ENCODE measurements around the gene TUBGCP3. TPM values are rescaled to one million over a fixed set of nuclear protein-coding genes. Genes with fewer than 3 reads are reported as not detected.
"Not testable (repeated sequence)": the region's sequence is repeated elsewhere in the genome, so short reads cannot be mapped to it uniquely, and the experiment has no call there.

Gene TUBGCP3
- total RNA-seq, result 17.2 TPM

DNA sequence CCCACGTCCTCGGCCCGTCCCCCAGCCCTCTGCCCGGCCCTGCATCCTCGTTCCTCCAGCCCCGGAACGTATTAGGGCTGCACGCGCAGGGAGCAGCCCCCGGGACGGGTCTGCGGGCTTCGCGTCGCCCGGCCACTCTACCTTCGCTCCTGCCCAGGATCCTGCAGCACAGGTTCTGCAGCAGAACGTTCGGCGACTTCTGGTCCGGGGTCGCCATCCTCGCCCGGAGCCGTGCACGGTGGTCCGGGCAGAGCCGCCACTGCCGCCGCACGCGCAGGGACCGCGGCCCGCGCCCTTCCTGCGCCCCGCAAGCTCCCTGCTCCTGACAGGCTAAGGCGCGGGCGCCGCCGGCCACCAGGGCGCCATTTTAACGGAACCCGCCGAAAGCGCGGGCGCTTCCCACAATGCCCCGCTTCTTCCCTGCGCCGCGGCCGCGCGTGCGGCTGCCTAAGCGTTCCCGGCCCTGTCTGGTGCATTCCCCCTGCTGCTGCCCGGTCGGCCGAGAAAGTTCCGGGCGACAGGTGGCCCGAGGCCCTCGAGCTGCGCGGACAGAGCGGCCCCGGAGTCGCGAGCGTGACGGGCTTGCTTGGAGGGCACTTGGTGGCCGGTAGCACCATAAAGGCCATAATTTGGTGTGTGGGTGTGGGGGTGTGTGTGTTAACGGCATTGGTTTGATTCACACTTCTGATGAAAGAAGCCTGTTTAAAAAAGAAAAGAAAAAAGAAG, at the start of gene TUBGCP3:
TSS of gene TUBGCP3 (minus strand) at position 390 of the 726 bp plus-strand sequence. CDS start at position 217, 173 bp downstream.
- H3K27ac ChIP-seq (ENCODE audit: low read depth, low read length), result peak within 1 kb of the TSS; percentile 92
- peaks cover 0 to 3% (median 0%) of the 10 kb centered on the region in 3 donors for H3K27me3 ChIP-seq (ENCODE audit: control insufficient read depth in 3 of 3, insufficient read depth in 3 of 3, low read length in 3 of 3)
- peaks cover 15 to 18% (median 16%) of the 10 kb centered on the region in 3 donors for H3K4me1 ChIP-seq (ENCODE audit: control insufficient read depth in 3 of 3, insufficient read depth in 3 of 3, low read length in 3 of 3)
- peak within 1 kb of the TSS; percentile 78 to 94 (median 90) for H3K4me3 ChIP-seq (ENCODE audit: low read length in 3 of 3)
- H3K9ac ChIP-seq (ENCODE audit: low read depth in 1 of 3, low read length in 3 of 3), result peak within 1 kb of the TSS; percentile 87 to 97 (median 93)
- H3K9me3 ChIP-seq (ENCODE audit: control insufficient read depth in 3 of 3, low read length in 3 of 3), result no peaks in the 10 kb centered on the region
- H3K36me3 ChIP-seq (ENCODE audit: control insufficient read depth in 3 of 3, insufficient read depth in 3 of 3, low read length in 3 of 3), result no peaks in the 10 kb centered on the region

GRCh38 chr13:112637017-112637801, 49.3 kb upstream of the TUBGCP3 start:
- Histone ChIP-seq H3K4me1 (ENCODE audit: control insufficient read depth in 3 of 3, insufficient read depth in 3 of 3, low read length in 3 of 3) (peaks cover 0 to 2% (median 0%) of the 10 kb centered on the region in 3 donors), H3K27me3 (ENCODE audit: control insufficient read depth in 3 of 3, insufficient read depth in 3 of 3, low read length in 3 of 3) (peaks cover 40 to 52% (median 43%) of the 10 kb centered on the region in 3 donors), H3K9ac (ENCODE audit: low read depth in 1 of 3, low read length in 3 of 3) (no peak overlapping the region), H3K4me3 (ENCODE audit: low read length in 3 of 3) (no peak overlapping the region), H3K9me3 (ENCODE audit: control insufficient read depth in 3 of 3, low read length in 3 of 3) (no peaks in the 10 kb centered on the region), H3K27ac (ENCODE audit: low read depth, low read length) (no peak overlapping the region), H3K36me3 (ENCODE audit: control insufficient read depth in 3 of 3, insufficient read depth in 3 of 3, low read length in 3 of 3) (no peaks in the 10 kb centered on the region)

DNA sequence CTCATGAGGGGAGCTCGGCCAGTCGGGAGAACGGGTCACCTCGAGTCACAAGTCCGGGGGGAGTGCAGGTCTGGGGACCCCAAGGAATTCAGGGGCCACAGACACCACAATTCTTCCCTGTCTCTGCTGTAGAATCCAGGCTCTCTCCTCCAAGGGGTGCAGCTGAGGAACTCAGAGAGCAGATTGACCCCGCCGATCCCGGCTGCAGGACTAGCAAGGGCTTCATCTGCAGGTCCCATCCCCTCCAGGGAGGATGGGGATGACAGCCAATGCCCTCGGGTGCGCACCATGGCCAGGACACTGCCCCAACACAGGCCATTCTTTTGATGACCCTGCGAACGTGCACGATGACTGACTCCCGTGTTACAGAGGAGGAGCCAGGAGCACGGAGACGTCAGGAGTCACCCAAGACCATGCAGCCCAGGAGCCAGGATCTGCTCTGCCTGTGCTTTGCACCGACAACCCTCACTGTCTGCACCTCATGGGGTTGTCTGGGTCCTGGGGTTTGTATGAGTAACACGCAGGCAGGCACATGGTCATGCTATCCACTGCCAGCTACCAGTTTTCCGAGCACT, 48.5 kb upstream of the TUBGCP3 start:
- Histone ChIP-seq H3K27ac (ENCODE audit: low read depth, low read length) (no peak overlapping the region), H3K4me1 (ENCODE audit: control insufficient read depth in 3 of 3, insufficient read depth in 3 of 3, low read length in 3 of 3) (peaks cover 0 to 2% (median 0%) of the 10 kb centered on the region in 3 donors), H3K9me3 (ENCODE audit: control insufficient read depth in 3 of 3, low read length in 3 of 3) (no peaks in the 10 kb centered on the region), H3K4me3 (ENCODE audit: low read length in 3 of 3) (no peak overlapping the region), H3K36me3 (ENCODE audit: control insufficient read depth in 3 of 3, insufficient read depth in 3 of 3, low read length in 3 of 3) (no peaks in the 10 kb centered on the region), H3K27me3 (ENCODE audit: control insufficient read depth in 3 of 3, insufficient read depth in 3 of 3, low read length in 3 of 3) (peaks cover 40 to 52% (median 43%) of the 10 kb centered on the region in 3 donors), H3K9ac (ENCODE audit: low read depth in 1 of 3, low read length in 3 of 3) (no peak overlapping the region)

GRCh38 chr13:112635323-112635722, 47.4 kb upstream of the TUBGCP3 start:
- no peaks in the 10 kb centered on the region for H3K36me3 ChIP-seq (ENCODE audit: control insufficient read depth in 3 of 3, insufficient read depth in 3 of 3, low read length in 3 of 3)
- no peaks in the 10 kb centered on the region for H3K9me3 ChIP-seq (ENCODE audit: control insufficient read depth in 3 of 3, low read length in 3 of 3)
- no peaks in the 10 kb centered on the region for H3K4me1 ChIP-seq (ENCODE audit: control insufficient read depth in 3 of 3, insufficient read depth in 3 of 3, low read length in 3 of 3)
- H3K27me3 ChIP-seq (ENCODE audit: control insufficient read depth in 3 of 3, insufficient read depth in 3 of 3, low read length in 3 of 3), result peaks cover 40 to 52% (median 43%) of the 10 kb centered on the region in 3 donors
- no peak overlapping the region for H3K4me3 ChIP-seq (ENCODE audit: low read length in 3 of 3)
- no peak overlapping the region for H3K27ac ChIP-seq (ENCODE audit: low read depth, low read length)
- no peak overlapping the region for H3K9ac ChIP-seq (ENCODE audit: low read depth in 1 of 3, low read length in 3 of 3)

- Histone ChIP-seq H3K27me3 (ENCODE audit: control insufficient read depth in 3 of 3, insufficient read depth in 3 of 3, low read length in 3 of 3) (peaks cover 33 to 45% (median 33%) of the 10 kb centered on the region in 3 donors), H3K9me3 (ENCODE audit: control insufficient read depth in 3 of 3, low read length in 3 of 3) (no peaks in the 10 kb centered on the region), H3K4me3 (ENCODE audit: low read length in 3 of 3) (no peak overlapping the region), H3K4me1 (ENCODE audit: control insufficient read depth in 3 of 3, insufficient read depth in 3 of 3, low read length in 3 of 3) (no peaks in the 10 kb centered on the region), H3K36me3 (ENCODE audit: control insufficient read depth in 3 of 3, insufficient read depth in 3 of 3, low read length in 3 of 3) (no peaks in the 10 kb centered on the region), H3K27ac (ENCODE audit: low read depth, low read length) (no peak overlapping the region), H3K9ac (ENCODE audit: low read depth in 1 of 3, low read length in 3 of 3) (no peak overlapping the region)
Measured at GRCh38 chr13:112634102-112634501, 46.1 kb upstream of the TUBGCP3 start.

DNA sequence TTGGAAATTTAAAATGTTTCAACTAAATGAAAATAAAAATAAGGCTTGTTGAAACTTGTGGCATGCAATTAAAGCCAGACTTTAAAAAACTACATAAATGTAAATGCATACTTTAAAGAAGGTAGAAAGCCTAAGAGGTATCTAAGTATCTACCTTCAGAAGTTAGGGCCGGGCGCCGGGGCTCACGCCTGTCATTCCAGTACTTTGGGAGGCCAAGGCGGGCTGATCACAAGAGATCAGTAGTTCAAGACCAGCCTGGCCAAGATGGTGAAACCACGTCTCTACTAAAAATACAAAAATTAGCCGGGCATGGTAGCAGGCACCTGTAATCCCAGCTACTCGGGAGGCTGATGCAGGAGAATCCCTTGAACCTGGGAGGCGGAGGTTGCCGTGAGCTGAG, 42.3 kb upstream of the TUBGCP3 start:
- H3K27me3 ChIP-seq (ENCODE audit: control insufficient read depth in 3 of 3, insufficient read depth in 3 of 3, low read length in 3 of 3), result peaks cover 8 to 15% (median 14%) of the 10 kb centered on the region in 3 donors
- not testable (repeated sequence) for H3K9ac ChIP-seq (ENCODE audit: low read depth in 1 of 3, low read length in 3 of 3); H3K9me3 ChIP-seq (ENCODE audit: control insufficient read depth in 3 of 3, low read length in 3 of 3); H3K4me1 ChIP-seq (ENCODE audit: control insufficient read depth in 3 of 3, insufficient read depth in 3 of 3, low read length in 3 of 3); H3K27ac ChIP-seq (ENCODE audit: low read depth, low read length); H3K36me3 ChIP-seq (ENCODE audit: control insufficient read depth in 3 of 3, insufficient read depth in 3 of 3, low read length in 3 of 3); H3K4me3 ChIP-seq (ENCODE audit: low read length in 3 of 3)

DNA sequence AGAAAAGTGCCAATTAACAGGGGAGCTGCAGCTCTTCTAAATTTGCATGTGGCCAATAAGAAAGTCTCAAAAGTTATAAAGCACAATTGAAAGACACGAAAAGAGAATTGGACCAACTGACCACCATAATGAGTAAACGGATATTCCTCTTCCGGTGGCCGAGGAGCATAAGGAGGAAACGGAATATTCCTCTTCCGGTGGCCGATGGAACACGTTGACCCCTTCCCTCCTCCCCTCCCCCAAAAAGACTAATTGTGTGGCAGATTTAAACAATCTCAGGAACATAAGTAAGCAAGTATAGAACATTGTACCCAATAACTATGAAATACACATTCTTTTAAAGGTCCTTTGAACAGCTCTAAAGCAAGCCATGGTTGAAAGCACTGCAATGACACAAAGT, 41.2 kb upstream of the TUBGCP3 start:
- H3K9me3 ChIP-seq (ENCODE audit: control insufficient read depth in 3 of 3, low read length in 3 of 3), result no peaks in the 10 kb centered on the region
- no peaks in the 10 kb centered on the region for H3K4me1 ChIP-seq (ENCODE audit: control insufficient read depth in 3 of 3, insufficient read depth in 3 of 3, low read length in 3 of 3)

DNA sequence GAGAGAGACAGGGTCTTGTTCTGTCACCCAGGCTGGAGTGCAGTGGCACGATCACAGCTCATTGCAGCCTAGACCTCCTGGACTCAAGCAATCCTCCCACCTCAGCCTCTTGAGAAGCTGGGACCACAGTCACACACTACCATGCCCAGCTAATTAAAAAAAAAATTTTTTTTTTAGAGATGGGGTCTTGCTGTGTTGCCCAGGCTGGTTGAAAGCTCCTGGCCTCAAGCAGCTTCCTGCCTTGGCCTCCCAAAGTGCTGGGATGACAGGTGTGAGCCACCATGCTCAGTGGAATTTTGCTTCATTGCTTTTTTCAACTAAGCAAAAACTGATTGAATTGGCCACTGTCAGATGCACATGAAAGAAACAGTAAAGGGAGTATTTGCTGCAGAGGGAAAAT, 39.7 kb upstream of the TUBGCP3 start:
- not testable (repeated sequence) for H3K27ac ChIP-seq (ENCODE audit: low read depth, low read length); H3K36me3 ChIP-seq (ENCODE audit: control insufficient read depth in 3 of 3, insufficient read depth in 3 of 3, low read length in 3 of 3); H3K9me3 ChIP-seq (ENCODE audit: control insufficient read depth in 3 of 3, low read length in 3 of 3); H3K9ac ChIP-seq (ENCODE audit: low read depth in 1 of 3, low read length in 3 of 3); H3K4me1 ChIP-seq (ENCODE audit: control insufficient read depth in 3 of 3, insufficient read depth in 3 of 3, low read length in 3 of 3); H3K4me3 ChIP-seq (ENCODE audit: low read length in 3 of 3)
- peaks cover 4 to 19% (median 17%) of the 10 kb centered on the region in 3 donors for H3K27me3 ChIP-seq (ENCODE audit: control insufficient read depth in 3 of 3, insufficient read depth in 3 of 3, low read length in 3 of 3)

More for the DNA sequence above, 41.2 kb upstream of the TUBGCP3 start:
- Histone ChIP-seq H3K36me3 (ENCODE audit: control insufficient read depth in 3 of 3, insufficient read depth in 3 of 3, low read length in 3 of 3) (no peaks in the 10 kb centered on the region), H3K27ac (ENCODE audit: low read depth, low read length) (no peak overlapping the region), H3K27me3 (ENCODE audit: control insufficient read depth in 3 of 3, insufficient read depth in 3 of 3, low read length in 3 of 3) (peaks cover 5 to 12% (median 9%) of the 10 kb centered on the region in 3 donors), H3K9ac (ENCODE audit: low read depth in 1 of 3, low read length in 3 of 3) (no peak overlapping the region), H3K4me3 (ENCODE audit: low read length in 3 of 3) (no peak overlapping the region)

GRCh38 chr13:112627161-112627560, 39.2 kb upstream of the TUBGCP3 start:
- peaks cover 4 to 19% (median 18%) of the 10 kb centered on the region in 3 donors for H3K27me3 ChIP-seq (ENCODE audit: control insufficient read depth in 3 of 3, insufficient read depth in 3 of 3, low read length in 3 of 3)
- no peak overlapping the region for H3K4me3 ChIP-seq (ENCODE audit: low read length in 3 of 3)
- H3K9ac ChIP-seq (ENCODE audit: low read depth in 1 of 3, low read length in 3 of 3), result no peak overlapping the region
- H3K36me3 ChIP-seq (ENCODE audit: control insufficient read depth in 3 of 3, insufficient read depth in 3 of 3, low read length in 3 of 3), result no peaks in the 10 kb centered on the region
- no peak overlapping the region for H3K27ac ChIP-seq (ENCODE audit: low read depth, low read length)
- no peaks in the 10 kb centered on the region for H3K9me3 ChIP-seq (ENCODE audit: control insufficient read depth in 3 of 3, low read length in 3 of 3)
- H3K4me1 ChIP-seq (ENCODE audit: control insufficient read depth in 3 of 3, insufficient read depth in 3 of 3, low read length in 3 of 3), result no peaks in the 10 kb centered on the region

DNA sequence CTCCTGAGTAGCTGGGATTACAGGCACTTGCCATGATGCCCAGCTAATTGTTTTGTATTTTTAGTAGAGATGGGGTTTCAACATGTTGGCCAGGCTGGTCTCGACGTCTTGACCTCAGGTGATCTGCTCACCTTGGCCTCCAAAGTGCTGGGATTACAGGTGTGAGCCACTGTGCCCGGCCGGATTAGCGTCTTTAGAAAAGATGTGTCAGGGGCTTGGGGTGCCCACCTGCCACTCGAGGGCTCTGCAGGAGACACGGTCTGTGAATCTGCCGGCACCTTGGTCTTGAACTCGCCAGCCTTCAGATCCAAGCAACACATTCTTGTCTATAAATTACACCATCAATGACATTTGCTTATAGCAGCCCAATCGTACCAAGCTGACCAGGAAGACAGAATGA, 38.8 kb upstream of the TUBGCP3 start:
- H3K27ac ChIP-seq (ENCODE audit: low read depth, low read length), result no peak overlapping the region

More for the DNA sequence above, 38.8 kb upstream of the TUBGCP3 start:
- Histone ChIP-seq H3K27me3 (ENCODE audit: control insufficient read depth in 3 of 3, insufficient read depth in 3 of 3, low read length in 3 of 3) (peaks cover 4 to 19% (median 18%) of the 10 kb centered on the region in 3 donors), H3K4me1 (ENCODE audit: control insufficient read depth in 3 of 3, insufficient read depth in 3 of 3, low read length in 3 of 3) (no peaks in the 10 kb centered on the region), H3K4me3 (ENCODE audit: low read length in 3 of 3) (no peak overlapping the region), H3K36me3 (ENCODE audit: control insufficient read depth in 3 of 3, insufficient read depth in 3 of 3, low read length in 3 of 3) (no peaks in the 10 kb centered on the region), H3K9ac (ENCODE audit: low read depth in 1 of 3, low read length in 3 of 3) (no peak overlapping the region), H3K9me3 (ENCODE audit: control insufficient read depth in 3 of 3, low read length in 3 of 3) (no peaks in the 10 kb centered on the region)
